ENCODE results near the gene FAR2.

The FAR2 gene

DNA sequence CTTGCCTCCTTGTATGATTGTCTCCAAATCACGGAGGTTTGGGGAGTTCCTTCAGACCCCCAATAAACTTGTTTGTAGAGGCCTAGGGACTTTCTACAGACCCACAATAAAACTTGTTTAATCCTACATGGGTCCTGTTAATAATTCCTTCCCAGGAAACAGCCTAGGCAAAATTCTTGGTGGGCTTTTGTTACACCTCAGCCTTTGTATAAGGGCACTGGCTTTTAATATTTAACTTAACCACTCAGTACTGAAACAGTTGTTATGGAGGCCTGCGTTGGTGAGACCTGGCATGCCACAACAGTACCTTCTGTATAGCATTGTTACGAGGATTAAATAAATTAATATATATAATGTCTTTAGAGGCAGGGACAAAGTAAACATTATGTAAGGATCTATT lies 32.7 kb upstream of the FAR2 start:
- Histone ChIP-seq H3K79me2 (ENCODE audit: insufficient read depth, low read length) (no peaks in the 10 kb centered on the region), H3K4me3 (ENCODE audit: low read depth, low read length, poor library complexity, severe bottlenecking) (no peak overlapping the region), H3K9me3 (ENCODE audit: low read length) (no peaks in the 10 kb centered on the region), H3K36me3 (ENCODE audit: insufficient read depth, low read length) (no peaks in the 10 kb centered on the region), H3F3A (ENCODE audit: insufficient read depth, low read length) (no peaks in the 10 kb centered on the region), H4K20me1 (ENCODE audit: insufficient read depth, low read length) (no peaks in the 10 kb centered on the region), H3K27ac (ENCODE audit: low read depth, low read length, poor library complexity, severe bottlenecking) (no peak overlapping the region), H3K9me2 (ENCODE audit: low read depth, low read length) (no peaks in the 10 kb centered on the region), H3K27me3 (ENCODE audit: insufficient read depth, low read length) (no peaks in the 10 kb centered on the region), H2AFZ (ENCODE audit: low read length) (no peak overlapping the region), H3K4me1 (ENCODE audit: insufficient read depth, low read length, severe bottlenecking) (no peaks in the 10 kb centered on the region), H3K4me2 (ENCODE audit: low read length) (no peak overlapping the region), H3K9ac (ENCODE audit: low read length) (no peak overlapping the region)
- no peak for TF ChIP-seq EZH2 (IDR thresholded peaks at IDR 0.05; ENCODE audit: borderline replicate concordance, low read length)
- TF ChIP-seq, protein P1, sequence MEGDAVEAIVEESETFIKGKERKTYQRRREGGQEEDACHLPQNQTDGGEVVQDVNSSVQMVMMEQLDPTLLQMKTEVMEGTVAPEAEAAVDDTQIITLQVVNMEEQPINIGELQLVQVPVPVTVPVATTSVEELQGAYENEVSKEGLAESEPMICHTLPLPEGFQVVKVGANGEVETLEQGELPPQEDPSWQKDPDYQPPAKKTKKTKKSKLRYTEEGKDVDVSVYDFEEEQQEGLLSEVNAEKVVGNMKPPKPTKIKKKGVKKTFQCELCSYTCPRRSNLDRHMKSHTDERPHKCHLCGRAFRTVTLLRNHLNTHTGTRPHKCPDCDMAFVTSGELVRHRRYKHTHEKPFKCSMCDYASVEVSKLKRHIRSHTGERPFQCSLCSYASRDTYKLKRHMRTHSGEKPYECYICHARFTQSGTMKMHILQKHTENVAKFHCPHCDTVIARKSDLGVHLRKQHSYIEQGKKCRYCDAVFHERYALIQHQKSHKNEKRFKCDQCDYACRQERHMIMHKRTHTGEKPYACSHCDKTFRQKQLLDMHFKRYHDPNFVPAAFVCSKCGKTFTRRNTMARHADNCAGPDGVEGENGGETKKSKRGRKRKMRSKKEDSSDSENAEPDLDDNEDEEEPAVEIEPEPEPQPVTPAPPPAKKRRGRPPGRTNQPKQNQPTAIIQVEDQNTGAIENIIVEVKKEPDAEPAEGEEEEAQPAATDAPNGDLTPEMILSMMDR (IDR thresholded peaks at IDR 0.05; ENCODE audit: low read length): no peak

DNA sequence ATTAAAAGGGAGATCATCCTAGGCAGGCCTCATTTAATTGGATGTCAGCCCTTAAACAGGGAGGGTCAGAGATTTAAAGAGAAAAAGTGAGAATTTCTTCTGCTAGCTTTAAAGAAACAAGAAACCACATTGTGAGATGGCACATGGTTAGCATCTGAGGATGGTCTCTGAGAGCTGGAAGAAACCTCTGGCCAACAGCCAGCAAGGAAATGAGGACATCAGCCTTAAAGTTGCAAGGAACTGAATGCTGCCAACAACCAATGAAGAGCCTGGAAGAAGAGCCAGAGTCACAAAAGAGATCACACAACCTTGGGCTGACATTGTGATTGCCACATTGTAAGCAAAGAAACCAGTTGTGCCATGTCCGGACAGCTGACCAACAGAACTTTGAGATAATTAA lies 17.5 kb upstream of the FAR2 start:
- Histone ChIP-seq H3K27me3 (ENCODE audit: insufficient read depth, low read length) (no peaks in the 10 kb centered on the region), H2AFZ (ENCODE audit: low read length) (no peak overlapping the region), H4K20me1 (ENCODE audit: insufficient read depth, low read length) (no peaks in the 10 kb centered on the region), H3K79me2 (ENCODE audit: insufficient read depth, low read length) (no peaks in the 10 kb centered on the region), H3K4me1 (ENCODE audit: insufficient read depth, low read length, severe bottlenecking) (no peaks in the 10 kb centered on the region), H3K9ac (ENCODE audit: low read length) (no peak overlapping the region), H3F3A (ENCODE audit: insufficient read depth, low read length) (no peaks in the 10 kb centered on the region), H3K27ac (ENCODE audit: low read depth, low read length, poor library complexity, severe bottlenecking) (no peak overlapping the region), H3K4me2 (ENCODE audit: low read length) (no peak overlapping the region), H3K9me2 (ENCODE audit: low read depth, low read length) (no peaks in the 10 kb centered on the region), H3K9me3 (ENCODE audit: low read length) (no peaks in the 10 kb centered on the region), H3K4me3 (ENCODE audit: low read depth, low read length, poor library complexity, severe bottlenecking) (no peak overlapping the region), H3K36me3 (ENCODE audit: insufficient read depth, low read length) (no peaks in the 10 kb centered on the region)
- TF ChIP-seq, protein P1 (IDR thresholded peaks at IDR 0.05; ENCODE audit: low read length): no peak
- no peak for TF ChIP-seq EZH2 (IDR thresholded peaks at IDR 0.05; ENCODE audit: borderline replicate concordance, low read length)

DNA sequence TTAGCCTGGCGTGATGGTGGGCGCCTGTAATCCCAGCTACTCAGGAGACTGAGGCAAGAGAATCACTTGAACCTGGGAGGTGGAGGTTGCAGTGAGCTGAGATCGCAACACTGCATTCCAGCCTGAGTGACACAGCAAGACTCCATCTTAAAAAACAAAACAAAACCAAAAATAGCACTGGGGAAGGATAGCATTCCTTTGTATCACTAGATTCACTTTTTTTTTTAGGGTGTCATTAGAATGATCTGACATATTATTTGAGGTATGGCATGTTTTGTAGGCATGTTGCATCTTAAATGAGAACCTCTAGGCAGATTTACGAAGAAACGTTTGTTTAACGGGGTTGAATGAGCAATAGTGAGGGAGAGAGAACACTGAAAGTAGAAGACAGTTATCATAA lies 16.8 kb upstream of the FAR2 start:
- Histone ChIP-seq H3F3A (ENCODE audit: insufficient read depth, low read length) (no peaks in the 10 kb centered on the region), H3K36me3 (ENCODE audit: insufficient read depth, low read length) (no peaks in the 10 kb centered on the region), H3K9me2 (ENCODE audit: low read depth, low read length) (no peaks in the 10 kb centered on the region), H3K9me3 (ENCODE audit: low read length) (no peaks in the 10 kb centered on the region), H4K20me1 (ENCODE audit: insufficient read depth, low read length) (no peaks in the 10 kb centered on the region), H3K27ac (ENCODE audit: low read depth, low read length, poor library complexity, severe bottlenecking) (no peak overlapping the region), H2AFZ (ENCODE audit: low read length) (no peak overlapping the region), H3K9ac (ENCODE audit: low read length) (no peak overlapping the region), H3K4me2 (ENCODE audit: low read length) (no peak overlapping the region), H3K4me1 (ENCODE audit: insufficient read depth, low read length, severe bottlenecking) (no peaks in the 10 kb centered on the region), H3K4me3 (ENCODE audit: low read depth, low read length, poor library complexity, severe bottlenecking) (no peak overlapping the region), H3K27me3 (ENCODE audit: insufficient read depth, low read length) (no peaks in the 10 kb centered on the region), H3K79me2 (ENCODE audit: insufficient read depth, low read length) (no peaks in the 10 kb centered on the region)
- TF ChIP-seq EZH2 (IDR thresholded peaks at IDR 0.05; ENCODE audit: borderline replicate concordance, low read length): no peak
- TF ChIP-seq, protein P1 (IDR thresholded peaks at IDR 0.05; ENCODE audit: low read length): no peak
